Measurements from ENCODE around the gene CELF6.

GRCh38 chr15:72338148-72338547, 18.2 kb upstream of the CELF6 start:
- TF ChIP-seq TEAD4 (IDR thresholded peaks at IDR 0.05) (no peak), EP300 (IDR thresholded peaks at IDR 0.05; ENCODE audit: borderline replicate concordance) (no peak), CEBPB (IDR thresholded peaks at IDR 0.05) (no peak), RAD21 (IDR thresholded peaks at IDR 0.05; ENCODE audit: low read depth) (no peak)

All from Ishikawa (cell line).